ENCODE results near the gene B4GALT5.

DNA sequence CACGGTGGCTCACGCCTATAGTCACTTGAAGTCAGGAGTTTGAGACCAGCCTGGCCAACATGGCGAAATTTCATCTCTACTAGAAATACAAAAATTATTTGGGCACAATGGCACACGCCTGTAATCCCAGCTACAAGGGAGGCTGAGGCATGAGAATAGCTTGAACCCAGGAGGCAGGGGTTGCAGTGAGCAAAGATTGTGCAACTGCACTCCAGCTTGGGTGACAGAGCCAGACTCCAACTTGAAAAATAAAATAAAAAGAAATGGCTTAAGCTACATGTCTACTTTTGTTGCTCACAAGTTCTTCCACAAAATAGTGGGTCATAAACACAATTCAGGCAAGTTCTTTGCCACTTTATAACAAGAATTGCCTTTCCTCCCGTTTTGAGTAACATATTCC, 27.1 kb upstream of the B4GALT5 start:
- TF ChIP-seq POLR2A (IDR thresholded peaks at IDR 0.05; ENCODE audit: low read length): no peak
- TF ChIP-seq GATA1 (IDR thresholded peaks at IDR 0.05; ENCODE audit: low read depth, low read length): no peak

Data from erythroblast (primary cell).